HG03097 (cell line): ENCODE measurements around the gene PEAR1.

Experiments
- ATAC-seq: cut with Tn5 transposase; IDR thresholded peaks from one replicate; pipeline ENCODE4 v1.9.1; 2021; ENCODE audit not compliant: unreplicated experiment, low FRiP score

Gene PEAR1

GRCh38 chr1:156893048-156893953, at the start of gene PEAR1:
Gene PEAR1, plus strand, starts transcription at chr1:156893718. Its CDS starts 10,209 bp downstream, at chr1:156903927.
- ATAC-seq: no peak

GRCh38 chr1:156844102-156844501, 49.4 kb upstream of the PEAR1 start:
- ATAC-seq: no peak

GRCh38 chr1:156844638-156845037, 48.9 kb upstream of the PEAR1 start:
- no peak for ATAC-seq

GRCh38 chr1:156845055-156845952, 48.2 kb upstream of the PEAR1 start:
- no peak for ATAC-seq

GRCh38 chr1:156845953-156846545, 47.5 kb upstream of the PEAR1 start:
- ATAC-seq: no peak

GRCh38 chr1:156846643-156847042, 46.9 kb upstream of the PEAR1 start:
- ATAC-seq: no peak

GRCh38 chr1:156847591-156848460, 45.7 kb upstream of the PEAR1 start:
- no peak for ATAC-seq

- no peak for ATAC-seq
These were observed 44.9 kb upstream of the PEAR1 start for GRCh38 chr1:156848461-156849150.

GRCh38 chr1:156849151-156849496, 44.4 kb upstream of the PEAR1 start:
- no peak for ATAC-seq

GRCh38 chr1:156851779-156852417, 41.6 kb upstream of the PEAR1 start:
- no peak for ATAC-seq

- ATAC-seq: no peak
These were observed 41.1 kb upstream of the PEAR1 start for GRCh38 chr1:156852418-156852874.

GRCh38 chr1:156853761-156854160, 39.8 kb upstream of the PEAR1 start:
- ATAC-seq: no peak

GRCh38 chr1:156854634-156855033, 38.9 kb upstream of the PEAR1 start:
- ATAC-seq: no peak

- ATAC-seq: no peak
These were observed 37.2 kb upstream of the PEAR1 start for GRCh38 chr1:156856282-156856785.

GRCh38 chr1:156857532-156857931, 36.0 kb upstream of the PEAR1 start:
- no peak for ATAC-seq

- ATAC-seq: no peak
These were observed 35.0 kb upstream of the PEAR1 start for GRCh38 chr1:156858555-156858956.

GRCh38 chr1:156858959-156859522, 34.5 kb upstream of the PEAR1 start, which contains the start of gene INSRR:
Gene INSRR, minus strand, starts transcription at chr1:156859117. Its CDS starts 496 bp downstream, at chr1:156858621.
- no peak for ATAC-seq

- ATAC-seq: no peak
These were observed 33.9 kb upstream of the PEAR1 start for GRCh38 chr1:156859523-156860112.
